Measurements from ENCODE around the gene MT1X. TPM values are rescaled to one million over a fixed set of nuclear protein-coding genes. Genes with fewer than 3 reads are reported as not detected.

Gene MT1X
- total and polyA plus RNA-seq, 4 donors = 213 to 3,979 (median 1,403) TPM

DNA sequence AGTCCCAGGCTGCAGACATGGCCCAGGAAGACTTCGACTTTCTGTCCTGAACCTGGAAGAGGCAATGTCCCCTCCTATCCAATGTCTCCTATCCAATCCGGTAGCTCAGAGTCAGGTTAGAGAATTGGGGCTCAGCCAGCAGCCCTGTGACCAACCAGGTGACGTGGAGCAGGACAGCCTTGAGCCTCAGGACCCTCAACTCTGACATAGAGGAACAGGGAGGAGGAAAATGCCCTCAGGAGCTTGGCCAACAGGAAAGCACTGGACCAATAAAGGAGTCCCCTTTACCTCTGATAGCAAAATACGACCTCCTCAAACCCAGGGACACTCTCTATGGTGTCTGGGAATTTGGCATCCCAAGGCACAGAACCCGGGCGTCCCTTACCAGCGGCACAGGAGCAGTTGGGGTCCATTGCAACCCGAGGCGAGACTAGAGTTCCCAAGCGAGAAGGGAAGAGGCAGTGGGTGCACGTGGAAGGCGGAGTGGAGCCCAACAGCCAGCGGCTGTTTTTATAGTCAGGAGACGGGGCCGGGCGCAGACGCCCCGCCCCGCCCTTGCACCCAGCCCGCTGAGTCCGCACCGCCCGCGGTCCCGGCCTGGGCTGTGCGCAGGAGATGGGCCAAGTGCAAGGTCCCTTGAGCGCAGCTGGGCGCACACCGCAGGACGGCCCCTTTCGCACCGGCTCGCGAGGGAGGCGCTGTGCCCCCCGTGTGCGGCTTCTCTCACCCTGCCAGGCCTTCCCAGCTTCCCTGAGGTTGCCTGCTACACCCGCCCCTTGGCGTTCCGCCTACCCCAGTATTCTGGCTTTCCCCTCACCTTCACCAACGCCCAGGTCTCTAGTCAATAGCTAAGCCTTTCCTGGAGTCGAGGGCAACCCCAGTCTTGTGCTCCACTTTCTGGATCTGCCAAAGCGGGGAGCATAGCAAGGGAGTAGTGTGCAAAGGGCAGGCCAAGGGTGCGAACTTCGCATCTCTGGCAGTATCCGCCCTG, 14.4 kb upstream of the MT1X start, which contains the start of gene MT1G:
TSS of gene MT1G (minus strand) at position 485 of the 991 bp plus-strand sequence. CDS start at position 413, 72 bp downstream.
- 5% methylated on average over 46 of the region's 46 CpGs for WGBS
- H3K4me1 ChIP-seq (ENCODE audit: control insufficient read depth in 4 of 4, insufficient read depth in 4 of 4, low read length in 3 of 4) = peaks cover 0 to 20% (median 10%) of the 10 kb centered on the region in 4 donors
- no peaks in the 10 kb centered on the region for H3K27me3 ChIP-seq (ENCODE audit: control insufficient read depth in 4 of 4, insufficient read depth in 4 of 4, low read length in 3 of 4)
- no peaks in the 10 kb centered on the region for H3K36me3 ChIP-seq (ENCODE audit: control insufficient read depth in 4 of 4, insufficient read depth in 3 of 4, low read depth in 1 of 4, low read length in 3 of 4)
- peak; percentile 59 for TF ChIP-seq YY1 (IDR thresholded peaks at IDR 0.05)
- peak in 1 of 2 donors; percentile 16 for TF ChIP-seq GABPA (IDR thresholded peaks at IDR 0.05 in 1 of 2, conservative IDR thresholded peaks at IDR 0.05 in 1 of 2)
- TF ChIP-seq CTCF (IDR thresholded peaks at IDR 0.05; ENCODE audit: low read depth, low read length, missing input control) = peak; percentile 4
- TF ChIP-seq RXRA (IDR thresholded peaks at IDR 0.05) = peak; percentile 36 to 71
- peak; percentile 63 for TF ChIP-seq HNF4A (conservative IDR thresholded peaks at IDR 0.05)
- TF ChIP-seq SP1 (IDR thresholded peaks at IDR 0.05) = peak; percentile 90
- peak in 1 of 2 donors; percentile 58 for TF ChIP-seq JUND (IDR thresholded peaks at IDR 0.05)
- TF ChIP-seq NR2F2 (IDR thresholded peaks at IDR 0.05) = no peak
- peak; percentile 94 for TF ChIP-seq TAF1 (conservative IDR thresholded peaks at IDR 0.05)
- TF ChIP-seq HNF4G (IDR thresholded peaks at IDR 0.05) = peak; percentile 44
- TF ChIP-seq MAX (IDR thresholded peaks at IDR 0.05) = no peak
- TF ChIP-seq FOXA2 (IDR thresholded peaks at IDR 0.05) = no peak
- no peak for TF ChIP-seq FOXA1 (IDR thresholded peaks at IDR 0.05)
- TF ChIP-seq, protein P1, sequence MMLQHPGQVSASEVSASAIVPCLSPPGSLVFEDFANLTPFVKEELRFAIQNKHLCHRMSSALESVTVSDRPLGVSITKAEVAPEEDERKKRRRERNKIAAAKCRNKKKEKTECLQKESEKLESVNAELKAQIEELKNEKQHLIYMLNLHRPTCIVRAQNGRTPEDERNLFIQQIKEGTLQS (IDR thresholded peaks at IDR 0.05) = peak; percentile 15
- TF ChIP-seq RAD21 (IDR thresholded peaks at IDR 0.05) = peak in 1 of 2 donors; percentile 37
- TF ChIP-seq, protein P2, sequence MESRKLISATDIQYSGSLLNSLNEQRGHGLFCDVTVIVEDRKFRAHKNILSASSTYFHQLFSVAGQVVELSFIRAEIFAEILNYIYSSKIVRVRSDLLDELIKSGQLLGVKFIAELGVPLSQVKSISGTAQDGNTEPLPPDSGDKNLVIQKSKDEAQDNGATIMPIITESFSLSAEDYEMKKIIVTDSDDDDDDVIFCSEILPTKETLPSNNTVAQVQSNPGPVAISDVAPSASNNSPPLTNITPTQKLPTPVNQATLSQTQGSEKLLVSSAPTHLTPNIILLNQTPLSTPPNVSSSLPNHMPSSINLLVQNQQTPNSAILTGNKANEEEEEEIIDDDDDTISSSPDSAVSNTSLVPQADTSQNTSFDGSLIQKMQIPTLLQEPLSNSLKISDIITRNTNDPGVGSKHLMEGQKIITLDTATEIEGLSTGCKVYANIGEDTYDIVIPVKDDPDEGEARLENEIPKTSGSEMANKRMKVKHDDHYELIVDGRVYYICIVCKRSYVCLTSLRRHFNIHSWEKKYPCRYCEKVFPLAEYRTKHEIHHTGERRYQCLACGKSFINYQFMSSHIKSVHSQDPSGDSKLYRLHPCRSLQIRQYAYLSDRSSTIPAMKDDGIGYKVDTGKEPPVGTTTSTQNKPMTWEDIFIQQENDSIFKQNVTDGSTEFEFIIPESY (IDR thresholded peaks at IDR 0.05) = peak; percentile 48
- peak in 1 of 2 donors; percentile 32 for TF ChIP-seq EGR1 (IDR thresholded peaks at IDR 0.05; ENCODE audit: low read depth in 2 of 2)
- peak; percentile 75 for TF ChIP-seq REST (IDR thresholded peaks at IDR 0.05)
- peak; percentile 83 for DNase-seq (ENCODE audit: low spot score)
- H3K9me3 ChIP-seq (ENCODE audit: control insufficient read depth in 4 of 4, low read length in 3 of 4) = no peaks in the 10 kb centered on the region
- H3K27ac ChIP-seq (ENCODE audit: low read depth in 1 of 2, low read length in 2 of 2) = peak within 1 kb of the TSS; percentile 90 to 94
- peak within 1 kb of the TSS; percentile 72 to 92 for H3K9ac ChIP-seq (ENCODE audit: low read depth in 1 of 2, low read length in 2 of 2)
- peak within 1 kb of the TSS; percentile 55 to 97 (median 71) for H3K4me3 ChIP-seq (ENCODE audit: low read depth in 1 of 3, low read length in 3 of 3)
